GM18511 (cell line): ENCODE results near the gene EPS8L3.

Source experiments
- ATAC-seq: cut with Tn5 transposase; IDR thresholded peaks from one replicate; pipeline ENCODE4 v1.9.1; 2021; ENCODE audit warnings: mild to moderate bottlenecking, moderate library complexity; ENCODE audit not compliant: unreplicated experiment

The EPS8L3 gene

GRCh38 chr1:109740615-109741373 lies 22.9 kb downstream of the EPS8L3 start, which contains the start of gene GSTM3:
Gene GSTM3, minus strand, starts transcription at chr1:109741038. Its CDS starts 751 bp downstream, at chr1:109740287.
- peak; percentile 35 for ATAC-seq

GRCh38 chr1:109739738-109740614 lies 23.7 kb downstream of the EPS8L3 start:
- peak; percentile 93 for ATAC-seq

GRCh38 chr1:109733236-109733870 lies 30.4 kb downstream of the EPS8L3 start:
- ATAC-seq: no peak

DNA sequence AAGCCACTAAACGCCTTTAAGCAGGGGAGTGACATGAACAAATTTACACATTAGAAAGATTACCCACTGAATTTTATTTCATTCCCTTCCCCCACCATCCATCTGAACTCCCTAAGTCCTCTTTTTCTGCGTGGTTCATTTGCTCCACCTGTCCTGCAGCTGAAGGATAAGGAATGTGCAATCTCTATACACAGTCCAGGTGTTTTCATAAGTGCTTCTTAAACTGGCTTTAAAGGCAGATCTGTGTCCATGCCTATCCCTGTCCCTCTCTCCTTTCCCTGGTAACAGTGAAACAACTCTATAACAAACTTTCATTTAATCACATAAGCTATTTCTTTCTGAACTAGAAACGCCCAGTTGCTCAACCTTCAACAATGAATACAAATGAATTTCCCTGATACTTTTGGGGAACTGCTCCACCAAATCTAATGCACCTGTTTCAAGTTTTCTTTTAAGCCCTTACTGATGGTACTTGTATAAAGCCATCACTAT lies 31.3 kb downstream of the EPS8L3 start:
- ATAC-seq: no peak

DNA sequence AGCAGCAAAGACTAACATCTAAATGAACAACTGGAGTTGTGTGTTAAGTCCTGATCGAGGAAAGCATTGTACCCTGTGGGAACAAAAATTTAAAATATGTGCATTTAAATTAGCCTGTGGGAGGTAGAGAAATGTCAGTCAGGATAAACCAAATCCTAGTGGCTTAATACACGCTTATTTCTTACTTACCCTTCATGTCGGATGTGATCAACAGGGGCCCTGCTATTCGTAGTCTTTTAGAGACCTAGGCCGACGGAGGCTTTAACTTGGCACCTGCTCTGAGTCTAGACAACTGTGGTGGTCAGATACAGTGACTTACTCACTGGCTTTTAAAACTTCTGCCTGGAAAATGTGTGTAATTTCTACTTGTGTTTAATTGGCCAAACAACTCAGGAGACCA lies 33.1 kb downstream of the EPS8L3 start:
- no peak for ATAC-seq

DNA sequence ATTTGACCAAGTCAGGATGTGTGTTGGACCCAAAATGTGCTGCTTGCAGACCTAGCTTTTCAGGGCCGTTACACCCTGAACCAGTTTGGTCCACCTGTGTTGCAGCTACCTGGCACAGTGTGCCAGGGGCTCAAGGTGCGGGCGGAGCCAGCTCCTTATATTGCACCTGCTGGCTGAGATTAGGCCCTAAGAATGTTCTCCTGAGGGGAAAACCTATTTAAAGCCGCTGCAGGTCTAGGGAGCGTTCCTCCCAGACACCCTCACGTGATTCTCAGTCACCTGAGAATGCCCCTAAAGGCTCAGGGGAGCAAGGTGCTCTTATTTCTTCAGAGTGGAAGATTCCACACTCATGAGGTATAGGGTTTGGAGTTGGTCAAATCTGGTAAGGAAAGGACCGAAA lies 34.9 kb downstream of the EPS8L3 start:
- ATAC-seq: no peak

DNA sequence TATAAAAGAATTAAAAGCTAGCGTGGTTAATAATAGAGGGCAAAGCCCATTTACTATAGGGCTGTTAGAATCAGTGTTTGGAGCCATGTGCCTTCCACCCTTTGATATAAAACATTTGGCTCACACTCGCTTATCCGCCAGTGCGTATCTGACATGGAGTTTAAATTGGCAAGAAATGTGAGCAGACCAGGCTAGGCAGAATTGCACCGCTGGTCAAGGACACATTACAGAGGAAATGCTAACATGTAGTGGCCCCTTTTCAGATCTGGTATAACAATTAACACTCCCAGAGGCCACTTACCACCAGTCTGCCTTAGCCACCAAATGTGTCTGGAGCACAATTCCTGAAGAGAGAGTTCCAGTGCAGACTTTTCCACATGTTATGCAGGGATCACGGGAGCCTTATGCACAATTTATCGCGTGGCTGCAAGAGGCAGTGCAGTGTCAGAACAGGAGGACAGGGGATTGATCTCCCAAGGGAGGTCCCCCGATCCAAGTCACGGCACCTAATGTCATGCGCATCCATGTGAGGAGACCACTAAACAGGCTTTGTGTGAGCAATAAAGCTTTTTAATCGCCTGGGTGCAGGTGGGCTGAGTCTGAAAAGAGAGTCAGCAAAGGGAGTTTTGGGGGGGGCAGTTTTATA lies 36.9 kb downstream of the EPS8L3 start:
- ATAC-seq: no peak

- ATAC-seq: no peak
These were observed 37.7 kb downstream of the EPS8L3 start for GRCh38 chr1:109726007-109726406.

DNA sequence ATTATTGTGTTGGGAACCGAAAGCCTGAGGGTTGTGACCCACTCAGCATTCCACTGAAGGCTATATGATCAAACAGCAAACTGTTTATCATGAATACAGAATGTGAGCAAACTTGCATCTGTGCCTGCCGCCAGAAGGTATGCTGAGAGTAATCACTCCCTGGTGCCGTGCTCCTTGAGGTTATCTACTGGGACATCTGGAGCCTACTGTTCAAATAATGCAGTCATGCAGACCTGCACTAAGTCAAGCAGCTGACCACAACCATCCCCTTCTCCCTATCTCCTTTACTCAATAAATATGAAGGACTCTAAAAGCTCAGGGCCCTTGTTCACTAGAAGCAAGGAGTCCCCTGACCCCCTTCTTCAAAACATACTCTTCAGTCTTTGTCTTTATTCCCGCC lies 38.2 kb downstream of the EPS8L3 start:
- ATAC-seq: no peak

GRCh38 chr1:109724933-109725332 lies 38.8 kb downstream of the EPS8L3 start:
- ATAC-seq: no peak

DNA sequence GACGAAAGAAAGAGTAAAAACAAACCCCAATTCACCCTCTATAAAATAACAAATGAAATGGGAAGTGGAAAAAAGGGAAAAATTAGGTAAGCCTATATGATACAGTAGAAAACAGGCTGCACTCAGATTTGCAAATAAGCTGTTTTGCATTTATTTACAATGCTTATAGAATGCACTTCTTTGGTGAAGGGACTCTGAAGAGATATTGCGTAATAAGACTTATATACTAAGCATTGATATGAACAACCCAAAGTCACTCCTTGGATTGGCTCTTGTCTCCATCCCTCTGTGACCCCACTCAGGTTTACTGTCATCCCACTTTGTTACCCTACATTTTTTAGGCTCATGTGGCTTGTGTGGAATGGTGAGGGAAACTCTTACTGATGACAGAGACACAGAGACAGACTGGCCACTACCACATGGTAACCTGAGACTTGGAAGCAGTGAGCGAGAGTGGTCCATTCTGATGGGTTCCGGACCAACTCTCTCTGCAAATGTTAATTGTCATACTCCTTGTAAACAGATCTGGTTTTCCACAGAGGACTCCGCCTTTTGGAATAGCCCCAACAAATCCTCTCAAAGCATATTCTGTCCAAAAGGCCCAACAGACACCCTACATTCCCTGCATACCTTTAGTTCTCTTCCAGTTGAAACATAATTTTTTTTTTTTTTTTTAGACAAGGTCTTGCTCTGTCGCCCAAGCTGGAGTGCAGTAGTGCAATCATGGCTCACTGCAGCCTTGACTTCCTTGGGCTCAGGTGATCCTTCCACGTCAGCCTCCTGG lies 40.6 kb downstream of the EPS8L3 start:
- ATAC-seq: no peak

DNA sequence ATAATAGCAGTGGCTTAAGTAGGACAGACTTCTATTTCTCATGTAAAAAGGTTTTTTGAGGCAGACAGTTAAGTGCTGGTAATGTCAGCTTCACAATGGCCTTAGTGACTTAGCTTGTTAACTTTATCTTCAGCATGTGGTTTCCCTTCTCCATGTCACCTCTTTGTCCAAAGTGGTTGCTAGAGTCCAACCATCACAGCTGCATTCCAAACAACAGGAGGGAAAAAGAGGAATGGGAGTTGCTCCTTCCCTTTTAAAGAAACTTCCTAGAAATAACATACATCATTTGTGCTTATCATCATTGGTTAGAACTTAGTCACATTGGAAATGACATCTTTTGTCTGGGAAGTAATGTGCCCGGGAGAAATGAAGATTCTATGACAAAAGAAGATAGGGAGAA lies 41.8 kb downstream of the EPS8L3 start:
- no peak for ATAC-seq

DNA sequence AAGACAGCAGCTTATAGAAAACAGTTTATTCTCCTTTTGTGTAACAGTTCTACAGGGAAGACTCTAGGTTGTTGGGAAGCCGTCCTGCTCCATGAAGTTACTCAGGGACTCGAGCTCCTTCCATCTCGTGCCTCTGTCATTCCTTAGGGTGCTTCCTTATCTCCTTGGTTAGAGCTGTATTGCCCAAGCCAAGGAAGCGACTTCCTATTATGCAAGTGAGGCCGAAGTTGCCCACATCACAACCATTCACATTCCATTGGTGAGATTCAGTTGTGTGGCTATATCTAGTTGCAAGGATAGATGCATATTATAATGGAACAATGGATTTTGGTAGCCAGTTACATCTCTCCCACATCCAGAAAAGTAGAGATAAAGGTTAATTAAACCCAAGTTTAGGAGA lies 42.7 kb downstream of the EPS8L3 start:
- ATAC-seq: no peak

- peak; percentile 59 for ATAC-seq
These were observed 44.3 kb downstream of the EPS8L3 start for GRCh38 chr1:109719337-109719837.

DNA sequence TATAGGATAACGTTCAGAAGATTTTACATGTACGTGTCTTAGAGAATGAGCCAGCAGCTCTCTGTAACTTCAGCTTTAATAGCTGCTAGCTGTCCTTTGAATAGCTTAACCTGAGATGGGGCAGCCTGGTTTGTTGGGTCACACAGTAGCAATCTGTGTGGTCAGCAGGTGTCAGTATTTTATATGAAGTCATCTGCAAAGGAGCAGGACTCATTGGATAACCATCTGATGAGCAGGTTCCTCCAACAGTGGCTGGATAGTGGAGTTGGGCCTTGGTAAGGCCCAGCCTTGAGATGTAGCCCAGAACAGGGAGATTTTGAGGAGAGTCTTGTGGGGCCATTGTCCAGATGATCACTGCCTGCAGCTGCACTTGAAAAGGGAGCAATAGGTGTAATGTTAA lies 45.2 kb downstream of the EPS8L3 start:
- ATAC-seq: no peak

DNA sequence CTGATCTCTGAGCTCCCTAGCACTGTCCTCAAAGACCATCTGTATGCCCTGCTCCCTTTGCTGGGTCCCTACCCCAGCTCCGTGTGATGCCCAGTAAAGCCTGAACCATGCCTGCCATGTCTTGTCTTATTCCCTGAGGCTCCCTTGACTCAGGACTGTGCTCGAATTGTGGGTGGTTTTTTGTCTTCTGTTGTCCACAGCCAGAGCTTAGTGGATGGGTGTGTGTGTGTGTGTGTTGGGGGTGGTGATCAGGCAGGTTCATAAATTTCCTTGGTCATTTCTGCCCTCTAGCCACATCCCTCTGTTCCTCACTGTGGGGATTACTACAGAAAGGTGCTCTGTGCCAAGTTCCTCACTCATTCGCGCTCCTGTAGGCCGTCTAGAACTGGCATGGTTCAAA lies 46.0 kb downstream of the EPS8L3 start:
- ATAC-seq: no peak

- no peak for ATAC-seq
These were observed 47.1 kb downstream of the EPS8L3 start for GRCh38 chr1:109716570-109717090.

DNA sequence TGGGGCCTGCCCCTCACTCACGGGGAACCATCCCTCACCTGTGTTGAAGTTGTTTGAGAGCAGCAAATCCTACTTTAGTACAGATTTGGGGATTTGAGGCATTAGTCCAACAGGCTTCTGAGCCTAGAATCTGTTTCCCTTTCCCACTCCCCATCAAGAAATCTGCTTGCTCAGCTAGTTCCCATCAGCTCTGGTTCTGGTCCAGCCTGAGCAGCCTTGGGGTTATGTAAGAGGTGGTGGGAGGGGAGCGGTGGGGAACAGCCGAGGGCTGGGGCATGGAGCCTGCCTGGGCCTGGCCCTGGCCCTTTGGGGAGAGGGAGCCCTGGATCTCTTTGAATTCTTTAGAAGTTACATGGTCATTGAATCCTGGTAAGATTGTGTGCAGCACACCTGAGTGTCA lies 47.6 kb downstream of the EPS8L3 start:
- no peak for ATAC-seq

GRCh38 chr1:109714661-109715372 lies 48.9 kb downstream of the EPS8L3 start:
- no peak for ATAC-seq
